ENCODE results near the gene SLC9A8. TPM values are rescaled to one million over a fixed set of nuclear protein-coding genes. Genes with fewer than 3 reads are reported as not detected.

The SLC9A8 gene
- polyA plus RNA-seq, 1 donor from 2014 or later, result 6.7 TPM

DNA sequence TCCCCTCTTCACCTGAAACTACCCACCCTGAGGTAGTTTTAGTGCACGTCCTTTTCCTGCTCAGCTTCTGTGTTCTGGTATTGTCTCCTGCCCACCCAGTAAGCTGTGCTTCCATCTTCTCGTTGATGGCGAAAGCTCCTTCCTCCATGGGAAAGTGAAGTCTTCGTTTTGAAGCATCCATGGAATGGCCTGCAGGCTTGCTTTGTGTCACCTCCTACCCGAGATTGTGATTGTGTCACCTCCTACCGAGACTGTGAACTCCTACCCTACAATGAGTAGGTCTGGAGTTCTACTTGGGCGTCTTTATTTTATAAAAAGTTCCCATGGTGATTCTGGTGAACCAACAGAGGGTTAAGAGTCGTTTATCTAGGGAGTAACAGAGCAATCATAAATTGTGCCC lies 25.9 kb downstream of the SLC9A8 start:
- Histone ChIP-seq H3K9me3 (ENCODE audit: low read length) (no peaks in the 10 kb centered on the region), H3F3A (ENCODE audit: insufficient read depth, low read length, poor library complexity, severe bottlenecking) (no peaks in the 10 kb centered on the region), H3K79me2 (replicated peaks; ENCODE audit: insufficient read depth, low read length) (no peaks in the 10 kb centered on the region), H3K9me2 (ENCODE audit: insufficient read depth, low read length) (no peaks in the 10 kb centered on the region), H3K27ac (ENCODE audit: low read length) (no peak overlapping the region), H3K4me3 (ENCODE audit: low read length) (no peak overlapping the region), H2AFZ (ENCODE audit: low read depth, low read length) (no peak overlapping the region), H3K36me3 (ENCODE audit: insufficient read depth, low read length) (peaks cover 7% of the 10 kb centered on the region), H3K4me2 (ENCODE audit: low read length) (no peak overlapping the region), H3K9ac (ENCODE audit: low read length) (no peak overlapping the region), H4K20me1 (ENCODE audit: insufficient read depth) (no peaks in the 10 kb centered on the region), H3K27me3 (ENCODE audit: insufficient read depth, low read depth, low read length) (no peaks in the 10 kb centered on the region)
- TF ChIP-seq RAD21 (conservative IDR thresholded peaks at IDR 0.05) (no peak), EZH2 (IDR thresholded peaks at IDR 0.05; ENCODE audit: borderline replicate concordance, insufficient read depth, low read length, poor library complexity, severe bottlenecking) (no peak), EP300 (conservative IDR thresholded peaks at IDR 0.05; ENCODE audit: poor library complexity, severe bottlenecking) (no peak), TAF1 (IDR thresholded peaks at IDR 0.05; ENCODE audit: low read depth) (no peak), SMC3 (conservative IDR thresholded peaks at IDR 0.05; ENCODE audit: poor library complexity) (no peak), POLR2AphosphoS5 (IDR thresholded peaks at IDR 0.05) (no peak), MXI1 (conservative IDR thresholded peaks at IDR 0.05; ENCODE audit: poor library complexity, severe bottlenecking) (no peak)
- TF ChIP-seq, protein P1, sequence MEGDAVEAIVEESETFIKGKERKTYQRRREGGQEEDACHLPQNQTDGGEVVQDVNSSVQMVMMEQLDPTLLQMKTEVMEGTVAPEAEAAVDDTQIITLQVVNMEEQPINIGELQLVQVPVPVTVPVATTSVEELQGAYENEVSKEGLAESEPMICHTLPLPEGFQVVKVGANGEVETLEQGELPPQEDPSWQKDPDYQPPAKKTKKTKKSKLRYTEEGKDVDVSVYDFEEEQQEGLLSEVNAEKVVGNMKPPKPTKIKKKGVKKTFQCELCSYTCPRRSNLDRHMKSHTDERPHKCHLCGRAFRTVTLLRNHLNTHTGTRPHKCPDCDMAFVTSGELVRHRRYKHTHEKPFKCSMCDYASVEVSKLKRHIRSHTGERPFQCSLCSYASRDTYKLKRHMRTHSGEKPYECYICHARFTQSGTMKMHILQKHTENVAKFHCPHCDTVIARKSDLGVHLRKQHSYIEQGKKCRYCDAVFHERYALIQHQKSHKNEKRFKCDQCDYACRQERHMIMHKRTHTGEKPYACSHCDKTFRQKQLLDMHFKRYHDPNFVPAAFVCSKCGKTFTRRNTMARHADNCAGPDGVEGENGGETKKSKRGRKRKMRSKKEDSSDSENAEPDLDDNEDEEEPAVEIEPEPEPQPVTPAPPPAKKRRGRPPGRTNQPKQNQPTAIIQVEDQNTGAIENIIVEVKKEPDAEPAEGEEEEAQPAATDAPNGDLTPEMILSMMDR (IDR thresholded peaks at IDR 0.05; ENCODE audit: poor library complexity, severe bottlenecking), result no peak
- TF ChIP-seq, protein P2, sequence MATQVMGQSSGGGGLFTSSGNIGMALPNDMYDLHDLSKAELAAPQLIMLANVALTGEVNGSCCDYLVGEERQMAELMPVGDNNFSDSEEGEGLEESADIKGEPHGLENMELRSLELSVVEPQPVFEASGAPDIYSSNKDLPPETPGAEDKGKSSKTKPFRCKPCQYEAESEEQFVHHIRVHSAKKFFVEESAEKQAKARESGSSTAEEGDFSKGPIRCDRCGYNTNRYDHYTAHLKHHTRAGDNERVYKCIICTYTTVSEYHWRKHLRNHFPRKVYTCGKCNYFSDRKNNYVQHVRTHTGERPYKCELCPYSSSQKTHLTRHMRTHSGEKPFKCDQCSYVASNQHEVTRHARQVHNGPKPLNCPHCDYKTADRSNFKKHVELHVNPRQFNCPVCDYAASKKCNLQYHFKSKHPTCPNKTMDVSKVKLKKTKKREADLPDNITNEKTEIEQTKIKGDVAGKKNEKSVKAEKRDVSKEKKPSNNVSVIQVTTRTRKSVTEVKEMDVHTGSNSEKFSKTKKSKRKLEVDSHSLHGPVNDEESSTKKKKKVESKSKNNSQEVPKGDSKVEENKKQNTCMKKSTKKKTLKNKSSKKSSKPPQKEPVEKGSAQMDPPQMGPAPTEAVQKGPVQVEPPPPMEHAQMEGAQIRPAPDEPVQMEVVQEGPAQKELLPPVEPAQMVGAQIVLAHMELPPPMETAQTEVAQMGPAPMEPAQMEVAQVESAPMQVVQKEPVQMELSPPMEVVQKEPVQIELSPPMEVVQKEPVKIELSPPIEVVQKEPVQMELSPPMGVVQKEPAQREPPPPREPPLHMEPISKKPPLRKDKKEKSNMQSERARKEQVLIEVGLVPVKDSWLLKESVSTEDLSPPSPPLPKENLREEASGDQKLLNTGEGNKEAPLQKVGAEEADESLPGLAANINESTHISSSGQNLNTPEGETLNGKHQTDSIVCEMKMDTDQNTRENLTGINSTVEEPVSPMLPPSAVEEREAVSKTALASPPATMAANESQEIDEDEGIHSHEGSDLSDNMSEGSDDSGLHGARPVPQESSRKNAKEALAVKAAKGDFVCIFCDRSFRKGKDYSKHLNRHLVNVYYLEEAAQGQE (IDR thresholded peaks at IDR 0.05; ENCODE audit: borderline replicate concordance), result no peak

DNA sequence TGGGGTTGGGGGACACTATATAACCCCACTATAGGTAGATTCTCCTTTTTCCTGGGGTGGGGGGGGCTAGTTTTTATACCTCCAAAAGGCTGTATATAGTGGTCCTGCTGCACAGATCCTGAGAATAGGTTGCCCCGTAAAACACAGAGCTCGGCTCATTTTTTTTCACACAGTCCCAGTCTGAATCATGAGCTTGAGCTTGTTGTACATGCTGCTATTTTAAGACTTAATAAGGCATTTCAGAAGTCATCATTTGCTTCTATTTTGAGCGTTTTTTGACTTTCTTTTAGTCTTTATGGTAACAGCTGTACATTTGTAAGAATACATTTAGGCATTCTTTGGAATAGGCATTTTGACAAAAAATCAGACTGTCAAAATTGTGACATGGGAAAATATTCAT lies 30.5 kb downstream of the SLC9A8 start:
- Histone ChIP-seq H3K79me2 (replicated peaks; ENCODE audit: insufficient read depth, low read length) (no peaks in the 10 kb centered on the region), H3K9me2 (ENCODE audit: insufficient read depth, low read length) (no peaks in the 10 kb centered on the region), H3K36me3 (ENCODE audit: insufficient read depth, low read length) (no peaks in the 10 kb centered on the region), H3K27ac (ENCODE audit: low read length) (no peak overlapping the region), H3F3A (ENCODE audit: insufficient read depth, low read length, poor library complexity, severe bottlenecking) (no peaks in the 10 kb centered on the region), H3K4me3 (ENCODE audit: low read length) (no peak overlapping the region), H3K9me3 (ENCODE audit: low read length) (no peaks in the 10 kb centered on the region), H2AFZ (ENCODE audit: low read depth, low read length) (no peak overlapping the region), H3K9ac (ENCODE audit: low read length) (no peak overlapping the region), H3K4me2 (ENCODE audit: low read length) (no peak overlapping the region), H3K27me3 (ENCODE audit: insufficient read depth, low read depth, low read length) (no peaks in the 10 kb centered on the region), H4K20me1 (ENCODE audit: insufficient read depth) (no peaks in the 10 kb centered on the region)
- no peak for TF ChIP-seq SMC3 (conservative IDR thresholded peaks at IDR 0.05; ENCODE audit: poor library complexity)
- no peak for TF ChIP-seq EP300 (conservative IDR thresholded peaks at IDR 0.05; ENCODE audit: poor library complexity, severe bottlenecking)
- TF ChIP-seq TAF1 (IDR thresholded peaks at IDR 0.05; ENCODE audit: low read depth), result no peak

All from neural cell (in vitro differentiated cells).